Stimulated activated CD8-positive, alpha-beta memory T cell treated with anti-CD3 and anti-CD28 coated beads, Interleukin-15, amount 100 ng/mL, for 24 hours (primary cell): ENCODE results near the gene RALGAPA1.

Experiments
- DNase-seq: peaks from one replicate; pipeline ENCODE4 v3.0.0-alpha.2; 2020; ENCODE audit warnings: low read depth

Gene RALGAPA1

DNA sequence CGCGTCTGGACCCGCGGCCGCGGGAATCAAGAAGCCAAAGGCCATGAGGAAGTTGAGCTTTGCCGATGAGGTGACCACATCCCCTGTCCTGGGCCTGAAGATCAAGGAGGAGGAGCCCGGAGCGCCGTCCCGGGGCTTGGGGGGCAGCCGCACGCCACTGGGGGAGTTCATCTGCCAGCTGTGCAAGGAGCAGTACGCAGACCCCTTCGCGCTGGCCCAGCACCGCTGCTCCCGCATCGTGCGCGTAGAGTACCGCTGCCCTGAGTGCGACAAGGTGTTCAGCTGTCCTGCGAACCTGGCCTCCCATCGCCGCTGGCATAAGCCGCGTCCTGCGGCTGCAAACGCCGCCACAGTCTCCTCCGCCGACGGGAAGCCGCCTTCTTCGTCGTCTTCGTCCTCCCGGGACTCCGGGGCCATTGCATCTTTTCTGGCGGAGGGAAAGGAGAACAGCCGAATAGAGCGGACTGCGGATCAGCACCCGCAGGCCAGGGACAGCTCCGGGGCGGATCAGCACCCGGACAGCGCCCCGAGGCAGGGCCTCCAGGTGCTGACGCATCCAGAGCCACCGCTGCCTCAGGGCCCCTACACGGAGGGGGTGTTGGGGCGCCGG lies 274.1 kb downstream of the RALGAPA1 start:
- peak; percentile 45 for DNase-seq

- no peak for DNase-seq
Observed at GRCh38 chr14:35534208-35534872, 274.8 kb downstream of the RALGAPA1 start.

DNA sequence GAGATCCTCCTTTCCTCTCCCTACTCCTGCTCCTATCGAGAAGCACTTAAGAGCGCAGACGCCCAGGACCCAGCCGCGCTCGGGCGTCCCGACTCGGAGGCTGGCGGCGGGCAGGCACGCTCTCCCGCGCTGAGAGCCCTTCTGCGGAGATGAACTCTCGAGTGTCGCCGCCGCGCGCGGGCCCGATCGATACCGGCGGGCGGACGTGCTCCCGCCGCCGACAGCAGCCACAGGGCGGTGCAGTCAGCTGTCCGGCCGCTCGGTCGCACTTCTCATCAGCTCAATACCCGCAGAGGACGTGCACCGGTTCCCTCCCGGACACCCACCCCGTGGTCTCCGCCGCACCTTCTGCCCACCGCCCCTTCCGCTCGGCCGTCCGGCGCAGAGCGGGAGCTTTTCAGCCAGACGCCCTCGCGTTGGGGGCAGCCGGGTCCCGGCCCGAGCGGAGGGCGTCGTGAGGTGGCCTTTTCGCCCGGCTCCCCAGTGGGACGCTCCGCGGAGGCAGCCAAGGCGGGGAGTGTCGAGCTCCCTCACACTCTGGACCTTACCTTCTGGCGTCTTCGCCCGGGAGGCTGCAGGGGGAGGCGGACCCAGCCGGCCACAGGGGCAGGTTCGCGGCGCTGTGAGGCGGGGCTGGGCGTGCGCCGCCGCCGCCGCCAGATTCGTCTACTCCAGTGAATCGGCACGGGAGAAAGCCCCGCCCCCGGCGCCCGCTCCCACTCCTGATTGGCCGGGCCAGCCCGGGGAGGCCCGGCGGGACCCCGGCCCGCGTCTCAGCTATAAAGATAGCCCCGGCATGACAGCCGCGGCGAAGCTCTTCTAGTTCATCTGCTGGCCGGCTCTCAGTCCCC lies 275.5 kb downstream of the RALGAPA1 start, which contains the start of gene INSM2:
Gene INSM2 (plus strand): TSS at position 808 of the 851 bp plus-strand sequence. CDS start 89 bp downstream, outside the sequence.
- peak; percentile 53 for DNase-seq

- no peak for DNase-seq
Observed at GRCh38 chr14:35532783-35533356, 276.2 kb downstream of the RALGAPA1 start.

DNA sequence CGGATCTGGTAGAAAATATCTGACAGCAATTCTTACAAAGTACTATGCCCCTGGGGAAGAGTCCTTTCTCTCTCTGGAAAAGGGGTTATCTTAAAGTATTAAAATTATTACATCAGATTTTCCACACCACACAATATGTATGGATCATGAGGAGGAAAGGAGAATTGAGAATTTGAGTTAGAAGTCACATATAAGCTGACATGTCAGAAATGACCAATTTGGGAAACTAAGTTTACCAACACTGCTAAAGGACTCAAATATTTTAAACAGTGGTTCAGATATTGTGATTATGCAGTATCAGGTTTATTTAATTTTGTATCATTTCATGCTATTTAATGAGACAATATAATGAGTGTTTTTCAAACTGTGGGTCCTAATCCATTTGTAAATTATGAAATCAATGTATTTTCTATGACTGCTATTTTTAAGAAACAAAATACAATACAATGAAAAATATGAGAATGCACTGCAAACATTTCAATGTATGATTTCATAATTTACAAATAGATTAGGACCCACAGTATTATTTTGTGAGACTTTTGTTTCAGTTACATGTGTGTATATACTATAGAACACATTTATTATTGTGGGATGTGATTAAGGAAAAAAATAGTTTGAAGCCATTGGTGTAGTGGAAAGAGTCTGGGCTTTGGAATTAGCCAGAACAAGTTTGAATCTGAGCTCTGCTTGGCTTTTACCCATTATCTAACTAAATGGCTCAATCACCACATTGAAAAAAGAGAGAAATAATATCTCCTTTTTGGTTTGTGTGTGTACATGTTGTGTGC lies 276.9 kb downstream of the RALGAPA1 start:
- DNase-seq: no peak

DNA sequence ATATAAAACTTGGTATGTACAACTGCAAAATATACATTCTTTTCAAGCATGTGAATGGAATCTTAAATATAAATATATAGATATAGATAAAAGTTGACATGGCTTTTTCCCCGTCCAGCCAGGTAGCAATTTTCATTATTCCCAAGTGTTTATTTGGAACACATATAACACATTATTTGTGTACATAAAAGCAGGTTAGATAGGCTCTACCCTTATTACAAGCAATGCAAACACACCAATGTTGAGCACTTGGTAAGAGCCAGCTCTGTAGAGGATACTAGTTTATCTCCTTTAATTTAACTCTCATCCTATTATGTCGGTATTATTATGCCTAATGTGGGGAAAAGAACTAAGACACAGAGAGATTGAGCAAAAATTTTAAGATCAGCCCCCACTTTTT lies 282.1 kb downstream of the RALGAPA1 start:
- no peak for DNase-seq

- DNase-seq: no peak
Observed at GRCh38 chr14:35525695-35526094, 283.4 kb downstream of the RALGAPA1 start.

GRCh38 chr14:35519986-35520385 lies 289.1 kb downstream of the RALGAPA1 start:
- DNase-seq: no peak

GRCh38 chr14:35515916-35516315 lies 293.2 kb downstream of the RALGAPA1 start:
- no peak for DNase-seq

DNA sequence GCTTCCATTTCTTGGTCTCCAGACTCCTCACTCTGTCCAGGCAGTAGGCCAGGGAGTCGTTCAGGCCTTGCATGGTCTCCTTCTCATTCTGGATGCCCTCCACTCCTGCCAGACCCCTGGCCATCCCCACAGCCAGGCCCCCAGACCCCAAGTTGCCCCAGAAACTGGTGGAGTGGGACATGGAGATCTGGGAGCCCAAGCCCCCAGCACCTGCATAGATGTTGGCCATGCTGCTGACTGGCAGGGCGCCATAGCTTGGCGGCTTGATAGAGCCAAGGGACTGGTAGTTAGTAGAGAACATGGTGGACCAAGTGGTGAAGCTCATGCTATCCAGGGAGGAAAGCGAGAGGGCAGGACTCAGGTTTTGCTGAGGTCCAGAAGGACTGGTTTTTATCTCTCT lies 296.3 kb downstream of the RALGAPA1 start:
- no peak for DNase-seq

- DNase-seq: no peak
Observed at GRCh38 chr14:35509846-35510245, 299.2 kb downstream of the RALGAPA1 start.

DNA sequence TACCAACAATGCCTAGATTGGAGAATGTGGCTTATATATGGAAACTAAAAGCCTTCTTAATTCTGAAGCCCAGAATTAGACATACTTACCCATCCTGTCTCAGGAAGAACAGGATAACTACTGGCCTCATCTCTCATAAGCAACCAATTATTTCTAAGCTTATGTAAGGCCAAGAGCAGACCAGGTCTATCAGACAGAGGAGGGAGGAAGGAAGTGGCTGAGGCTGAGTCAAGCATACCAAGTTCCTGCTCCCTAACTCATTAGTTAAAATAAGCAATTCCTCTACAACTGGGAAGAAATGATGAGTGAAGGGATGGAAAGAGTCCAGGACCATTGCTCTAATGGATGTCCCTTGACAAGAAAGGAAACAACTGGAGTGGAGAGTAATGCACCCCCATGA lies 302.2 kb downstream of the RALGAPA1 start:
- no peak for DNase-seq

DNA sequence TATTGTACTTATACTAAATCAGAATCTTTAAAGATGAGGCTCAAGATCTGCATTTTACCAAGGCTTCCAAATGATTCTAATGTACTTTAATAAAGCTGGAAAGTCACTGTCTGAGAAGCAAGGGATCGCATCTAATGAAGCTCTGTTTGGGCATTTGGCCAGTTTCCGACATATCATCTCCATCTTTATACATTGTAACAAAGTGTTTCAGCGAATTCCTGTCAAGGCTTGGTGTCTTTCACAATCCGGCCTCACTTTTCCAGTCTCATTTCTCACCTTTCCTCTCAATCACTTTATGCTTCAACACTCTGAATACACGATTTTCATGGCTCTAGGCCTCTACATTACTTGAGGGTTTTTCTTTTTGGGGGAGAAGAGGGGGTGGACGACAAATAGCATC lies 302.6 kb downstream of the RALGAPA1 start:
- no peak for DNase-seq

GRCh38 chr14:35504260-35504659 lies 304.8 kb downstream of the RALGAPA1 start:
- DNase-seq: no peak

DNA sequence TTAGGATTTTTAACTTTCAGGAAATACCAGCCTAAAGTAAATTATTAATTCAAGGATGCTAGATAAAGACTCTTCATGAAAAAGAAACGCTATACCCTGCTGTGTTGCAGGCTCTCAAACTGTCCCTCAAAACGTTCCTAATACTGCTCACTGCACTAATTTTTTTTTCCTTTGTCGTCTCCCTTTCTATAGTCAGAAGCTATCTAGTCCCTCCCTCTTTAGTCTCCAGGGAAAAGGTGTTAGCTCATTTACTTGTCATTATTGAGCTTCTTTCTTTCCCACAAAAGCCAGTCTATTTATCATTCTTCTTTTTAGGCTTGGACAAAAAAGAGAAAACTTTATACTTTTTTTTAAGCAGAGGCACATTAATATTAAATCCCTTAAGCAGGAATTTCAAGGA lies 305.4 kb downstream of the RALGAPA1 start:
- no peak for DNase-seq

DNA sequence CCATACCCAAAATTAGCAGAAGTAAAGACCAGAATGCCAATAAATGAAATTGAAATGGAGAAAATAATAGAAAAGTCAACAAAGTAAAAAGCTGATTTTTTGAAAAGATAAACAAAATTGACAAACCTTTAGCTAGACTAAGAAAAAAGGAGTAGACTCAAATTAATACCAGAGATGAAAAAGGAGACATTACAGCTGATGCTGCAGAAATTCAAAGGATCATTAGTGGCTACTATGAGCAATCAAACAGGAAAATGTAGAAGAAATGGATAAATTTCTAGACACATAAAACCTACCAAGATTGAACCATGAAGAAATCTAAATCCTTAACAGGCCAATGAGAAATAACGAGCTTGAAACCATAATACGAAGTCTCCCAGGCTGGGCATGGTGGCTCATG lies 309.9 kb downstream of the RALGAPA1 start:
- no peak for DNase-seq

DNA sequence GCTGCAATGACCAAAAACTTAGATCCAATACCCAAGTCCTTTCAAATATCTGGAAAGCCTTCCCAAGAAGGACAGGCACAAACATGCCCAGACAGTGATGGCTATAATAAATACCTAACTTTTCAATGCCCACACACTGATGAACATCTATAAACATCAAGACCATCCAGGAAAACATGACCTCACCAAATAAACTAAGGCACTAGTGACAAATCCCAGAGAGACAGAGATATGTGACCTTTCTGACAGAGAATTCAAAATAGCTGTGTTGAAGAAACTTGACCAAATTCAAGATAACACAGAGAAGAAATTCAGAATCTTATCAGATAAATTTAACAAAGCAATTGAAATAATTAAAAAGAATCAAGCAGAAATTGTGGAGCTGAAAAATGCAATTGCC lies 313.8 kb downstream of the RALGAPA1 start:
- DNase-seq: no peak

DNA sequence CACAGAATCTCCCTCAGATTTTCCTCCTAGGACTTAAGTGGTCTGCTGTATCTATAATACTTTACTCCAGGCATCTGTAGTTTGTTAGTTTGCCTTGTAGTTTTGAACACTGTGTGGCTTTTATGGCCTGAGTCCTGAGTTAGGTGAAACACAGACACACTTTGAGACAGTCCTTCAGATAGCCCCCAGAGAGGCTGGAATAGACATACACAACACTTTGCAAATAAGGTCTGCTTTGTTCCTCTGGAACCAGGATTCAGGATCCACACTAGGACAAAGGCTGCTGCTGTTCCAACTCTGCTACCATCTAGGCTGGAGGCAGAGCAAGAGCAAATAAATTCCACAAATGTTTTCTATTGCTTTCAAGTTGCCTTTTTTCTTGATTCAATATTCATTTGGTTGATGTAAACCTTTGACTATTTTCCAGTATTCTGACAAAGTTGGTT lies 316.5 kb downstream of the RALGAPA1 start:
- no peak for DNase-seq
